DOHH2 (cell line): ENCODE measurements around the gene GZMM.

Experiments
- H3F3A ChIP-seq: fragments of 200-600 bp; sonication (generic), shearing (Covaris generic); 2 replicates; pipeline ENCODE4 v1.6.0; 2016; ENCODE audit warnings: antibody characterized with exemption, mild to moderate bottlenecking; ENCODE audit not compliant: control insufficient read depth, insufficient read depth
- H3K27ac ChIP-seq: fragments of 200-600 bp; sonication (generic); 2 replicates; pipeline ENCODE4 v1.5.1; 2014; ENCODE audit warnings: low read depth, mild to moderate bottlenecking, low read length, moderate library complexity
- H3K27me3 ChIP-seq: fragments of 200-600 bp; sonication (generic); 2 replicates; pipeline ENCODE4 v1.6.1; 2014; ENCODE audit warnings: mild to moderate bottlenecking, low read length, mixed read lengths; ENCODE audit not compliant: control insufficient read depth
- H3K36me3 ChIP-seq: fragments of 200-600 bp; sonication (generic); 2 replicates; pipeline ENCODE4 v1.6.1; 2014; ENCODE audit warnings: mild to moderate bottlenecking, low read length, moderate library complexity, mixed read lengths; ENCODE audit not compliant: control insufficient read depth
- H3K4me1 ChIP-seq: fragments of 200-600 bp; sonication (generic); 2 replicates; pipeline ENCODE4 v1.6.1; 2014; ENCODE audit warnings: mild to moderate bottlenecking, low read length, mixed read lengths; ENCODE audit not compliant: control insufficient read depth
- H3K4me2 ChIP-seq: fragments of 200-600 bp; sonication (generic); 2 replicates; pipeline ENCODE4 v1.6.0; 2014; ENCODE audit warnings: mild to moderate bottlenecking, low read length, moderate library complexity
- H3K4me3 ChIP-seq: fragments of 200-600 bp; sonication (generic); 2 replicates; pipeline ENCODE4 v1.5.1; 2014; ENCODE audit warnings: mild to moderate bottlenecking, low read length, mixed read lengths
- H3K79me2 ChIP-seq: fragments of 200-600 bp; sonication (generic); 2 replicates; pipeline ENCODE4 v1.6.1; 2014; ENCODE audit warnings: mild to moderate bottlenecking, low read length, mixed read lengths; ENCODE audit not compliant: control insufficient read depth
- H3K9me2 ChIP-seq: fragments of 200-600 bp; sonication (generic); replicated peaks from 2 replicates; pipeline ENCODE4 v1.6.1; 2014; ENCODE audit warnings: mild to moderate bottlenecking, low read length, mixed read lengths; ENCODE audit not compliant: control insufficient read depth
- H3K9me3 ChIP-seq: fragments of 200-600 bp; sonication (generic); 2 replicates; pipeline ENCODE4 v1.6.1; 2014; ENCODE audit warnings: antibody characterized with exemption, low read length, mixed read lengths; ENCODE audit not compliant: control insufficient read depth, insufficient read depth
- H4K20me1 ChIP-seq: fragments of 200-600 bp; sonication (generic); 2 replicates; pipeline ENCODE4 v1.6.0; 2014; ENCODE audit warnings: low read depth, mild to moderate bottlenecking, antibody characterized with exemption, low read length, moderate library complexity; ENCODE audit not compliant: control insufficient read depth, insufficient read depth
- EZH2phosphoT487 ChIP-seq: fragments of 200-600 bp; sonication (generic); IDR thresholded peaks from 2 replicates; pipeline ENCODE4 v1.6.1; 2017; ENCODE audit warnings: borderline replicate concordance, mild to moderate bottlenecking, antibody characterized with exemption, low read length, moderate library complexity, mixed read lengths
- TF ChIP-seq, protein P1 (sequence below): fragments of 200-600 bp; sonication (generic); IDR thresholded peaks from one replicate; pipeline ENCODE4 v1.5.1; 2014; ENCODE audit warnings: antibody characterized with exemption, mild to moderate bottlenecking, low read depth, low read length; ENCODE audit not compliant: poor library complexity, severe bottlenecking

GZMM gene

DNA sequence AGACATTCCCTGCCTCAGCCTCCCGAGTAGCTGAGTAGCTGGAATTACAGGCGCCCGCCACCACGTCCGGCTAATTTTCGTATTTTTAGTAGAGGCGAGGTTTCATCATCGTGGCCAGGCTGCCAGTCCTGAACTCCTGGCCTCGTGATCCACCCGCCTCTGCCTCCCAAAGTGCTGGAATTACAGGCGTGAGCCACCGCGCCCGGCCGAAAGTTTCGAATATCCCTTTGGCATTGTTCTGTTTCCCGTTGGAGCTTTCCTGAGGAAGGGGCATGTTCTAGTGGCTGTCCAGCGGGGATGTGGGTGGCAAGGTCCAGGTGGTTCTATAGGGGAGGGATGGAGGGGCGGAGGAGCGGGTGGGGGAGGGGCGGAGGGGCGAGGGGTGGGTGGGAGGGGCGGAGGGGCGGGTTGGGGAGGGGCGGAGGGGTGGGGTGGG is 26.4 kb downstream of the GZMM start:
- Histone ChIP-seq H4K20me1 (peaks cover 15% of the 10 kb centered on the region), H3F3A (peaks cover 15% of the 10 kb centered on the region), H3K4me2 (peak overlapping the region; percentile 31; the same call in 1 of the 2 replicates), H3K27ac (no peak overlapping the region), H3K9me2 (no peaks in the 10 kb centered on the region), H3K79me2 (peaks cover 37% of the 10 kb centered on the region), H3K9me3 (no peaks in the 10 kb centered on the region), H3K4me3 (no peak overlapping the region), H3K36me3 (peaks cover 33% of the 10 kb centered on the region), H3K4me1 (peaks cover 20% of the 10 kb centered on the region), H3K27me3 (no peaks in the 10 kb centered on the region)
- TF ChIP-seq, protein P1, sequence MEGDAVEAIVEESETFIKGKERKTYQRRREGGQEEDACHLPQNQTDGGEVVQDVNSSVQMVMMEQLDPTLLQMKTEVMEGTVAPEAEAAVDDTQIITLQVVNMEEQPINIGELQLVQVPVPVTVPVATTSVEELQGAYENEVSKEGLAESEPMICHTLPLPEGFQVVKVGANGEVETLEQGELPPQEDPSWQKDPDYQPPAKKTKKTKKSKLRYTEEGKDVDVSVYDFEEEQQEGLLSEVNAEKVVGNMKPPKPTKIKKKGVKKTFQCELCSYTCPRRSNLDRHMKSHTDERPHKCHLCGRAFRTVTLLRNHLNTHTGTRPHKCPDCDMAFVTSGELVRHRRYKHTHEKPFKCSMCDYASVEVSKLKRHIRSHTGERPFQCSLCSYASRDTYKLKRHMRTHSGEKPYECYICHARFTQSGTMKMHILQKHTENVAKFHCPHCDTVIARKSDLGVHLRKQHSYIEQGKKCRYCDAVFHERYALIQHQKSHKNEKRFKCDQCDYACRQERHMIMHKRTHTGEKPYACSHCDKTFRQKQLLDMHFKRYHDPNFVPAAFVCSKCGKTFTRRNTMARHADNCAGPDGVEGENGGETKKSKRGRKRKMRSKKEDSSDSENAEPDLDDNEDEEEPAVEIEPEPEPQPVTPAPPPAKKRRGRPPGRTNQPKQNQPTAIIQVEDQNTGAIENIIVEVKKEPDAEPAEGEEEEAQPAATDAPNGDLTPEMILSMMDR = no peak
- TF ChIP-seq EZH2phosphoT487 = no peak

GRCh38 chr19:570937-571565 is 27.2 kb downstream of the GZMM start:
- Histone ChIP-seq H3K4me3 (peak overlapping the region; percentile 95), H3K9me3 (no peaks in the 10 kb centered on the region), H3K36me3 (peaks cover 38% of the 10 kb centered on the region), H3K79me2 (peaks cover 45% of the 10 kb centered on the region), H3F3A (peaks cover 15% of the 10 kb centered on the region), H4K20me1 (peaks cover 15% of the 10 kb centered on the region), H3K27ac (peak overlapping the region; percentile 96), H3K4me2 (peak overlapping the region; percentile 78), H3K9me2 (no peaks in the 10 kb centered on the region), H3K27me3 (no peaks in the 10 kb centered on the region), H3K4me1 (peaks cover 21% of the 10 kb centered on the region)
- no peak for TF ChIP-seq EZH2phosphoT487
- TF ChIP-seq, protein P1 = no peak

DNA sequence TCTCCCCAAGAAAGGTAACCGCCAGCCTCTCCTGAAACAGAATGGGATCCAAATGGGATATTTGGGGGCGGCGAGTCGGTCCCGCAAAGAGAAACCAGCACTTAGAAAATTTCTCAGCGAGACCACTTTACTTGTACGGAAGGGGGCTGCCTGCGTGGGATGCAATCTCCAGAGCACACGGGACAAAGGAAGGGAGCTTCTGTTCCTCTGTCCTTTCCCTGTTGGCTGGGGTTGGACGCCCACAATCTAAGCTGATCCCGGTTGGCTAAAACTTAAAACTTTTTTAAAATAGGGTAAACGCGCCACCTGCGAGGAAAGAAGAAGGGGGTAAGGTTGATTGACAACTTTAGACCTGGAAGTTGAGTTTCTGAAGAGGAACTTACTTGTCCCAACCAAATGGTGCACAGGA is 27.7 kb downstream of the GZMM start:
- Histone ChIP-seq H4K20me1 (peaks cover 16% of the 10 kb centered on the region), H3K4me3 (peak overlapping the region; percentile 95), H3K4me2 (peak overlapping the region; percentile 78), H3F3A (peaks cover 15% of the 10 kb centered on the region), H3K9me2 (no peaks in the 10 kb centered on the region), H3K4me1 (peaks cover 21% of the 10 kb centered on the region), H3K9me3 (no peaks in the 10 kb centered on the region), H3K27me3 (no peaks in the 10 kb centered on the region), H3K27ac (peak overlapping the region; percentile 96), H3K36me3 (peaks cover 41% of the 10 kb centered on the region), H3K79me2 (peaks cover 50% of the 10 kb centered on the region)
- no peak for TF ChIP-seq EZH2phosphoT487
- TF ChIP-seq, protein P1 = no peak
